Aorta (tissue), 5 donors: ENCODE data around the gene LPIN2. TPM values are rescaled to one million over a fixed set of nuclear protein-coding genes. Genes with fewer than 3 reads are reported as not detected.

ENCODE experiments used
- ATAC-seq: fragments of 200-7000 bp; cut with Tn5 transposase; one replicate; pipeline ENCODE4 v1.9.1; 2022; ENCODE audit warnings: moderate library complexity; ENCODE audit not compliant: low FRiP score
- DNase-seq, 2 donors: peaks; one replicate each; pipeline ENCODE4 v3.0.0-alpha.2; 2020
- H3K27ac ChIP-seq, 2 donors: one replicate each; pipeline ENCODE4 v1.5.1; 2013; ENCODE audit warnings: low read length in 2 of 2, mild to moderate bottlenecking in 2 of 2, moderate library complexity in 2 of 2, control low read depth in 1 of 2, inconsistent platforms in 1 of 2, low read depth in 1 of 2
- H3K27me3 ChIP-seq, 2 donors: one replicate each; pipeline ENCODE4 v1.6.1; 2013; ENCODE audit warnings: control low read depth in 1 of 2, low read length in 1 of 2, mild to moderate bottlenecking in 1 of 2, moderate library complexity in 1 of 2; ENCODE audit not compliant: insufficient read depth in 2 of 2, control insufficient read depth in 1 of 2
- H3K36me3 ChIP-seq, 2 donors: one replicate each; pipeline ENCODE4 v1.6.1; 2013; ENCODE audit warnings: control low read depth in 1 of 2, low read length in 1 of 2, mild to moderate bottlenecking in 1 of 2; ENCODE audit not compliant: insufficient read depth in 2 of 2, control insufficient read depth in 1 of 2
- H3K4me1 ChIP-seq, 2 donors: one replicate each; pipeline ENCODE4 v1.6.1; 2013; ENCODE audit warnings: low read length in 2 of 2, control low read depth in 1 of 2, mild to moderate bottlenecking in 1 of 2, moderate library complexity in 1 of 2; ENCODE audit not compliant: insufficient read depth in 2 of 2, control insufficient read depth in 1 of 2
- H3K4me3 ChIP-seq, 2 donors: one replicate each; pipeline ENCODE4 v1.5.1; 2013; ENCODE audit warnings: low read length in 2 of 2, control low read depth in 1 of 2, mild to moderate bottlenecking in 1 of 2
- H3K9me3 ChIP-seq: one replicate; pipeline ENCODE4 v1.6.1; 2013; ENCODE audit warnings: mild to moderate bottlenecking, low read length; ENCODE audit not compliant: control insufficient read depth
- WGBS, 2 donors: extraction: QIAGEN DNeasy Blood & Tissue Kit; methylation state at CpG; one replicate each; pipeline ENCODE4 v1.1.7; 2013; 5-methylcytosine and 5-hydroxymethylcytosine counted together
- intact Hi-C, 2 donors: fragments of 100-400 bp; cut with DNase I; formaldehyde crosslinking; loops; one replicate each; pipeline versions ENCODE4 v1.14.2 to v1.15.0; 2022
- polyA plus RNA-seq, 2 donors: library from polyadenylated mRNA; stranded (reverse); fragments of 200-250 nt; gene quantifications; one replicate each; pipeline ENCODE4 v1.2.3, GENCODE V29; 2013
- total RNA-seq, 2 donors: library from RNA; stranded (reverse); fragmentation: NEBNext Ultra II Directional; extraction: Animal tissue kit (Norgen Biotek cat#: 25700); gene quantifications; one replicate each; pipeline ENCODE4 v1.2.1, GENCODE V29; 2021
- donor health status: healthy with polysubstance abuse.
- donor health status: Bipolar disorder and iron deficiency.
- donor health status: DM: no; HTN: no; CAD: no.
- donor health status: DM: no; HTN: no; CAD: no.
- donor health status: DM: yes; HTN: yes; CAD: no.

LPIN2 gene
- total and polyA plus RNA-seq, 4 donors, result 9.1 to 42.4 (median 25.7) TPM

- no peak for ATAC-seq
- Histone ChIP-seq H3K9me3 (no peaks in the 10 kb centered on the region), H3K27me3 (no peaks in the 10 kb centered on the region), H3K27ac (no peak overlapping the region), H3K4me3 (no peak overlapping the region), H3K36me3 (peaks cover 0 to under 1% of the 10 kb centered on the region in 2 donors), H3K4me1 (no peaks in the 10 kb centered on the region)
- WGBS, 2 donors, result 83 to 86% methylated on average over 4 of the region's 4 CpGs
- no peak for DNase-seq
- intact Hi-C loops, result loop anchor here in 1 of 2 donors (10.0 kb wide), 1 partner anchor 229 kb away; the partner anchor contains the start of gene MYL12A
These were observed 2.9 kb upstream of the LPIN2 start for GRCh38 chr18:3015851-3016250.

- Histone ChIP-seq H3K4me3 (no peak overlapping the region), H3K27me3 (no peaks in the 10 kb centered on the region), H3K27ac (no peak overlapping the region), H3K4me1 (peaks cover 0 to 4% of the 10 kb centered on the region in 2 donors), H3K9me3 (no peaks in the 10 kb centered on the region), H3K36me3 (peaks cover 0 to 2% of the 10 kb centered on the region in 2 donors)
- DNase-seq (no peak), ATAC-seq (no peak)
- WGBS, 2 donors, result 30 to 32% methylated on average over 4 of the region's 4 CpGs
- intact Hi-C loops, result loop anchor here in 1 of 2 donors (10.0 kb wide), 1 partner anchor 230 kb away; the partner anchor contains the start of gene MYL12A
These were observed 2.3 kb upstream of the LPIN2 start for GRCh38 chr18:3015204-3015592.

- H3K4me1 ChIP-seq, result peaks cover 0 to 4% of the 10 kb centered on the region in 2 donors
- WGBS, 2 donors, result 44% methylated on average over 7 of the region's 7 CpGs
- H3K4me3 ChIP-seq, result no peak overlapping the region
- ATAC-seq (no peak), DNase-seq (no peak)
- H3K9me3 ChIP-seq, result no peaks in the 10 kb centered on the region
- H3K27ac ChIP-seq, result peak overlapping the region in 1 of 2 donors; percentile 80
- no peaks in the 10 kb centered on the region for H3K27me3 ChIP-seq
- intact Hi-C loops, result loop anchor here in 1 of 2 donors (10.0 kb wide), 1 partner anchor 230 kb away; the partner anchor contains the start of gene MYL12A
- H3K36me3 ChIP-seq, result peaks cover 0 to 2% of the 10 kb centered on the region in 2 donors
These were observed 1.7 kb upstream of the LPIN2 start for GRCh38 chr18:3014503-3015203.

GRCh38 chr18:3012136-3013023 is 564 bp downstream of the LPIN2 start:
- Histone ChIP-seq H3K4me3 (peak overlapping the region; percentile 97 to 98), H3K36me3 (peaks cover 0 to 2% of the 10 kb centered on the region in 2 donors), H3K27ac (peak overlapping the region; percentile 95), H3K9me3 (no peaks in the 10 kb centered on the region), H3K4me1 (peaks cover 0 to 4% of the 10 kb centered on the region in 2 donors), H3K27me3 (no peaks in the 10 kb centered on the region)
- WGBS, 2 donors, result 1% methylated on average over 62 to 78 of the region's 78 CpGs
- DNase-seq (peak; percentile 67 to 87), ATAC-seq (peak; percentile 58)
- intact Hi-C loops, result loop anchor here in 1 of 2 donors (10.0 kb wide), 1 partner anchor 232 kb away; the partner anchor contains the start of gene MYL12A

DNA sequence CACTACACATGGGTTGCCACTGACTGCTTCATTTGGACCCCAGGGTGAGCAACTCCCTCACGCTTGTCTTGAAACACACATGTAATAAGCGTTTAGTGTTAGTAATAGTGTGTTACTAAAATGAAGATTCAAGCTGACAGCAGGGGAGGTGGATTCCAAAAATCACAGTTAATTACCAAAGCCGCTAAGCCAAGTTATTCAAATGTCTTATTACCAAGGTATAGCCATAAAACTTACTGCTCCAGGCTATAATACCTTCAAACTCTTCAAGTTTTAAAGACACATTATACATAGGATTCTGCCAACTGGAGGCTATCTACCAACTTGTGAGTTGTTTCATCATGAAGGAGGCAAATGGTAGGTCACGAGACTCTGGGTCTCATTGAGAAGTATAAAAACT is 2.9 kb downstream of the LPIN2 start:
- ATAC-seq (no peak), DNase-seq (no peak)
- Histone ChIP-seq H3K4me1 (peaks cover 0 to 4% of the 10 kb centered on the region in 2 donors), H3K4me3 (no peak overlapping the region), H3K36me3 (peaks cover 0 to 2% of the 10 kb centered on the region in 2 donors), H3K9me3 (no peaks in the 10 kb centered on the region), H3K27ac (no peak overlapping the region), H3K27me3 (no peaks in the 10 kb centered on the region)
- 91 to 93% methylated on average over 4 of the region's 4 CpGs for WGBS, 2 donors
- intact Hi-C loops, result loop anchor here in 1 of 2 donors (10.0 kb wide), 1 partner anchor 235 kb away; the partner anchor contains the start of gene MYL12A

- intact Hi-C loops, result no loop called here
- ATAC-seq, result no peak
- Histone ChIP-seq H3K9me3 (no peaks in the 10 kb centered on the region), H3K4me1 (peaks cover 0 to 4% of the 10 kb centered on the region in 2 donors), H3K27ac (peak overlapping the region in 1 of 2 donors; percentile 48), H3K36me3 (peaks cover 0 to 2% of the 10 kb centered on the region in 2 donors), H3K27me3 (no peaks in the 10 kb centered on the region), H3K4me3 (no peak overlapping the region)
- DNase-seq, result peak in 1 of 2 donors; percentile 58
- WGBS, 2 donors, result 50 to 52% methylated on average over 4 of the region's 4 CpGs
These were observed 4.4 kb downstream of the LPIN2 start for GRCh38 chr18:3008541-3008940.

DNA sequence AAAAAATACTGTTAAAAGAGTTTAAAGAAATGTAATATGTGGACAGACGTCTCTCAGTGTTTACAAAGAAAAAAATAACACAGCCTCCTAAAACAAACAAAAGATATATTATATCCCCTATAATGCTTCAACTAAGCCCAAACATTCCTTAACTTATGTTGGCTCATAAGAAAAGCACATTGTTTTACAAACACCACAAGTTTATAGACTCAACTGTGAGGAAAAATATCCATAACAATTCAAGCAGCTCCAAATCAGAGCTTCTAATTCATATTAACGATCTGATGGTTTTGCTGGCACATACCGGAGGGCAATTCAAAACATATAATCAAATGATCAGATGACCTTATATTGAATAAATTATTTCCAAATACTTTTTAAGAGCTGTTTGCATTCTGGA is 5.5 kb downstream of the LPIN2 start:
- H3K27me3 ChIP-seq, result no peaks in the 10 kb centered on the region
- 80 to 83% methylated on average over 3 of the region's 3 CpGs for WGBS, 2 donors
- intact Hi-C loops, result no loop called here
- ATAC-seq, result no peak
- H3K9me3 ChIP-seq, result no peaks in the 10 kb centered on the region
- no peak overlapping the region for H3K4me3 ChIP-seq
- H3K36me3 ChIP-seq, result peaks cover 0 to 2% of the 10 kb centered on the region in 2 donors
- no peak overlapping the region for H3K27ac ChIP-seq
- H3K4me1 ChIP-seq, result peaks cover 0 to 4% of the 10 kb centered on the region in 2 donors
- DNase-seq, result no peak

- peaks cover 0 to 2% of the 10 kb centered on the region in 2 donors for H3K4me1 ChIP-seq
- H3K27ac ChIP-seq, result no peak overlapping the region
- H3K4me3 ChIP-seq, result no peak overlapping the region
- H3K36me3 ChIP-seq, result no peaks in the 10 kb centered on the region
- no peak for ATAC-seq
- no peaks in the 10 kb centered on the region for H3K9me3 ChIP-seq
- DNase-seq, result no peak
- intact Hi-C loops, result no loop called here
- H3K27me3 ChIP-seq, result no peaks in the 10 kb centered on the region
- 92 to 96% methylated on average over 6 of the region's 6 CpGs for WGBS, 2 donors
These were observed 7.5 kb downstream of the LPIN2 start for GRCh38 chr18:3005462-3005861.
